ENCODE data around the gene SAFB. TPM values are rescaled to one million over a fixed set of nuclear protein-coding genes. Genes with fewer than 3 reads are reported as not detected.

SAFB gene
- total RNA-seq, 2 donors from 2014 or later = 49.8 to 244 TPM

DNA sequence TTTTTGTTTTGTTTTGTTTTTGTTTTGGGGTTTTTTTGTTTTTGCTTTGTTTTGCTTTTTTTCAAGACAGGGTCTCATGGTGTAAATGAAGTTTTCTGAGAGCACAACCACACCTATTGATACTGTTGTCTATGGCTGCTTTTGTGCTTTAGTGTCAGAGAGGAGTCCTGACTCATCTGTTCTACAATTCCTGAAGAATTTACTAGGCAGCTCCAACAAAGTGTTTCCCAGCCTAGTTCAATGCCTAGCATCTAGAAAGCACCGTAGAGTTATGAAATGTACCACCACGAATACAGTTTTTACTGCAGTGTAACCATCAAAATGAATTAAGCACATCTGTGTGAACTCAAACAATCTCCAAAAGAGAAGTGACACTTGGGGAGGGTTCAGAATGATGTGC, 21.2 kb downstream of the SAFB start:
- intact Hi-C loops (cut with DNase I) = no loop called here
- H3K36me3 ChIP-seq (replicated peaks in 1 of 2; ENCODE audit: insufficient read depth in 1 of 2, low read depth in 2 of 2) = peaks cover 0 to 30% of the 10 kb centered on the region in 2 donors
- ATAC-seq = no peak
- no peak for DNase-seq
- peaks cover 17% of the 10 kb centered on the region for H3K4me1 ChIP-seq
- H3K4me3 ChIP-seq = no peak overlapping the region
- H3K9me3 ChIP-seq = no peaks in the 10 kb centered on the region
- no peaks in the 10 kb centered on the region for H3K27me3 ChIP-seq
- no peak overlapping the region for H3K27ac ChIP-seq
- 77 to 81% methylated on average over 2 of the region's 2 CpGs for WGBS, 2 donors
- TF ChIP-seq, protein P1, sequence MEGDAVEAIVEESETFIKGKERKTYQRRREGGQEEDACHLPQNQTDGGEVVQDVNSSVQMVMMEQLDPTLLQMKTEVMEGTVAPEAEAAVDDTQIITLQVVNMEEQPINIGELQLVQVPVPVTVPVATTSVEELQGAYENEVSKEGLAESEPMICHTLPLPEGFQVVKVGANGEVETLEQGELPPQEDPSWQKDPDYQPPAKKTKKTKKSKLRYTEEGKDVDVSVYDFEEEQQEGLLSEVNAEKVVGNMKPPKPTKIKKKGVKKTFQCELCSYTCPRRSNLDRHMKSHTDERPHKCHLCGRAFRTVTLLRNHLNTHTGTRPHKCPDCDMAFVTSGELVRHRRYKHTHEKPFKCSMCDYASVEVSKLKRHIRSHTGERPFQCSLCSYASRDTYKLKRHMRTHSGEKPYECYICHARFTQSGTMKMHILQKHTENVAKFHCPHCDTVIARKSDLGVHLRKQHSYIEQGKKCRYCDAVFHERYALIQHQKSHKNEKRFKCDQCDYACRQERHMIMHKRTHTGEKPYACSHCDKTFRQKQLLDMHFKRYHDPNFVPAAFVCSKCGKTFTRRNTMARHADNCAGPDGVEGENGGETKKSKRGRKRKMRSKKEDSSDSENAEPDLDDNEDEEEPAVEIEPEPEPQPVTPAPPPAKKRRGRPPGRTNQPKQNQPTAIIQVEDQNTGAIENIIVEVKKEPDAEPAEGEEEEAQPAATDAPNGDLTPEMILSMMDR (IDR thresholded peaks at IDR 0.05) = no peak
- TF ChIP-seq POLR2A (IDR thresholded peaks at IDR 0.05) = no peak

DNA sequence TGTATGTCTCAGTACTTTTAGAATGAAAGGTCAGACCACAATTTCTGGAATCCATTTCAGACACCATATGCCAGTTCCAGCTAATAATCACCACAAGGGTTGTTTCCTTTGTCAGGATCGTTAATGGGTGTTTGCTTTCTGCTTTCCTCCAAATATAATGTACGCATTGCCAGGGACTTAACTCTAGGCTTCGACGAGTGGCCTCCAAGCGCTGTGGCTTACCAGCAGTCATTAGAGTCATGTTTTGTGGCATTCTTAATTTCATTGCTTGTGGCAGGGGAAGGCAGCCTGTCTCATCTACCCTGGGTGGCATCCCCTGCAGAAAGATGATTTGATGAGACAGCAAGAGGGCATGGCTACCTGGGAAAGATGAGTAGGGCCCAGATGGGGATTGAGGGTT, 22.5 kb downstream of the SAFB start:
- ATAC-seq = no peak
- Histone ChIP-seq H3K9me3 (no peaks in the 10 kb centered on the region), H3K27ac (no peak overlapping the region), H3K4me3 (no peak overlapping the region), H3K36me3 (replicated peaks in 1 of 2; ENCODE audit: insufficient read depth in 1 of 2, low read depth in 2 of 2) (peaks cover 7 to 38% of the 10 kb centered on the region in 2 donors), H3K27me3 (no peaks in the 10 kb centered on the region), H3K4me1 (peaks cover 17% of the 10 kb centered on the region)
- 66 to 75% methylated on average over 5 of the region's 5 CpGs for WGBS, 2 donors
- no peak for DNase-seq
- TF ChIP-seq POLR2A (IDR thresholded peaks at IDR 0.05) = no peak
- TF ChIP-seq, protein P1 (IDR thresholded peaks at IDR 0.05) = no peak
- intact Hi-C loops (cut with DNase I) = no loop called here

DNA sequence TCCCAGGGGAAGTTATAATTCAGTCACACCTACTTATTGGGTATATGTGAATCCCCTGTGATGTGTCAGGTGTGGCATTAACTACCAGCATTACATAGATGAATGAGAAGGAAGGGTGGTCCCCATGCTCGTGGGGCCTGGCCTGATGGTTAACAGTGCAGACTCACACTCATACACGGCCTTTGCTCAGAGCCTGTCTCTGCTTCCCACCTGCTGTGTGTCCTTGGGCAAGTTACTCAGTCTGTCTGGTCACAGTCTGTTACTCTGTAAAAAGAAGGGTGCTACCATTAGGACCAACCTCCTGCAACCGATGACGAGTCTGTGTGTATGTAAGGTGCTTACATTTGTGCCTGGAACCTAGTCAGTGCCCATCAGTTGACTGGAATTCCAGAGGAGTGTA, 23.8 kb downstream of the SAFB start:
- H3K4me3 ChIP-seq = no peak overlapping the region
- 82 to 85% methylated on average over 4 of the region's 4 CpGs for WGBS, 2 donors
- intact Hi-C loops (cut with DNase I) = no loop called here
- H3K27me3 ChIP-seq = no peaks in the 10 kb centered on the region
- no peaks in the 10 kb centered on the region for H3K9me3 ChIP-seq
- DNase-seq (no peak), ATAC-seq (no peak)
- peaks cover 11% of the 10 kb centered on the region for H3K4me1 ChIP-seq
- no peak overlapping the region for H3K27ac ChIP-seq
- TF ChIP-seq, protein P1 (IDR thresholded peaks at IDR 0.05) = no peak
- TF ChIP-seq POLR2A (IDR thresholded peaks at IDR 0.05) = no peak
- peaks cover 18 to 46% of the 10 kb centered on the region in 2 donors for H3K36me3 ChIP-seq (replicated peaks in 1 of 2; ENCODE audit: insufficient read depth in 1 of 2, low read depth in 2 of 2)

DNA sequence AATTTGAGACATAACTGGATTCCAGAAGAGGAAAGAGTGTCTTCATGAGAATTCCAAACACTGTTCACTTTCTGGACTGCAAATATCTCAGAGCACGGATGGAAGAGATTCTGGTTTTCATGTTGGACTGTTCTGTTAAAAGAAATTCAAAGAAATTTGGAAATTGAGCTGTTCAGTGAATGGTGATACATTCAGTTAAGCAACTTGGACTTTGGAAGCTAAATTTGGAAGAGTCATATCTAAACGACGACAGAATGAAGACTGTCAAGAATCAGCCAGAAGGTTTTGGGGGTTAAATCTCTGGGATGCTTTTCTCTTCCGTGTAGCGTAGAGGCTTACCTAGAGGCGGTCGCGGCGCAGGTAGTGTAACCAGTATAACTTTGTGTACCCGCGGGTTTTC, 25.6 kb downstream of the SAFB start:
- TF ChIP-seq, protein P1 (IDR thresholded peaks at IDR 0.05) = no peak
- TF ChIP-seq POLR2A (IDR thresholded peaks at IDR 0.05) = no peak
- intact Hi-C loops (cut with DNase I) = no loop called here
- no peaks in the 10 kb centered on the region for H3K4me1 ChIP-seq
- H3K27ac ChIP-seq = no peak overlapping the region
- WGBS, 2 donors = 84 to 87% methylated on average over 9 to 11 of the region's 11 CpGs
- DNase-seq (no peak), ATAC-seq (no peak)
- H3K4me3 ChIP-seq = no peak overlapping the region
- no peaks in the 10 kb centered on the region for H3K9me3 ChIP-seq
- no peaks in the 10 kb centered on the region for H3K27me3 ChIP-seq
- H3K36me3 ChIP-seq (replicated peaks in 1 of 2; ENCODE audit: insufficient read depth in 1 of 2, low read depth in 2 of 2) = peaks cover 20 to 54% of the 10 kb centered on the region in 2 donors

DNA sequence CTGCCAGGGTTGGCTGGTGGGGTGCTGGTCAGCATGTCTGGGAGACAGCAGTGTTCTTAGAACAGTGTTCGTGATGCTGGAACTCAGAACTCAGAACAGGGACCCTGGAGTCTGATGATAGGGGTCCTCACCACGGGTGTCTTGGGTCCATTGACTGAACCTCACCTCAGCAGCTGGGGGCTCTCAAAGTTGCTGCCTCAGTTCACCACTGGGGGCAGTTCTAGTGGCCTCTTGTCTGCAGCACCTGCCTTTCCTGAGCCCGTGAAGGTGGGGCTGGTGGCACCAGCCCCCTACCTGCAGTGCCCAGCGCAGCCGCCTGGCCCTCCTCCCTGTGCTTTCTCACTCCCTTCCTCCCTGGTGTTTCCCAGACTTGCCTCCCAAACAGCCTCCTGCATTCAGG, 28.5 kb downstream of the SAFB start:
- WGBS, 2 donors = 96 to 100% methylated on average over 3 to 5 of the region's 5 CpGs
- Histone ChIP-seq H3K4me1 (no peaks in the 10 kb centered on the region), H3K27ac (no peak overlapping the region), H3K36me3 (replicated peaks in 1 of 2; ENCODE audit: insufficient read depth in 1 of 2, low read depth in 2 of 2) (peaks cover 20 to 64% of the 10 kb centered on the region in 2 donors), H3K4me3 (no peak overlapping the region), H3K9me3 (no peaks in the 10 kb centered on the region), H3K27me3 (no peaks in the 10 kb centered on the region)
- TF ChIP-seq, protein P1 (IDR thresholded peaks at IDR 0.05) = no peak
- TF ChIP-seq POLR2A (IDR thresholded peaks at IDR 0.05) = no peak
- ATAC-seq = no peak
- intact Hi-C loops (cut with DNase I) = no loop called here
- DNase-seq = no peak

Data from body of pancreas (tissue), 4 donors.